Measurements from ENCODE around the gene PIEZO1.
"Not testable (repeated sequence)": the region's sequence is repeated elsewhere in the genome, so short reads cannot be mapped to it uniquely, and the experiment has no call there.

PIEZO1 gene

GRCh38 chr16:88824256-88825077 lies 39.4 kb upstream of the PIEZO1 start:
- no peak for TF ChIP-seq EZH2phosphoT487 (IDR thresholded peaks at IDR 0.05; ENCODE audit: borderline replicate concordance, low read length)
- no peak for TF ChIP-seq CTCF (IDR thresholded peaks at IDR 0.05; ENCODE audit: low read depth, low read length, poor library complexity, severe bottlenecking)
- no peaks in the 10 kb centered on the region for H3F3A ChIP-seq (ENCODE audit: control insufficient read depth, insufficient read depth)
- H3K36me3 ChIP-seq (ENCODE audit: control insufficient read depth, low read length), result no peaks in the 10 kb centered on the region
- H3K4me3 ChIP-seq (ENCODE audit: low read length), result no peak overlapping the region
- H3K79me2 ChIP-seq (ENCODE audit: control insufficient read depth, low read length), result no peaks in the 10 kb centered on the region
- no peaks in the 10 kb centered on the region for H3K4me1 ChIP-seq (ENCODE audit: control insufficient read depth, low read length)
- H3K9me2 ChIP-seq (replicated peaks; ENCODE audit: control insufficient read depth, low read length), result no peaks in the 10 kb centered on the region
- no peak overlapping the region for H3K4me2 ChIP-seq (ENCODE audit: low read length)
- H4K20me1 ChIP-seq (ENCODE audit: control insufficient read depth, insufficient read depth, low read depth, low read length), result no peaks in the 10 kb centered on the region
- H3K9me3 ChIP-seq (ENCODE audit: control insufficient read depth, insufficient read depth, low read length), result no peaks in the 10 kb centered on the region
- no peaks in the 10 kb centered on the region for H3K27me3 ChIP-seq (ENCODE audit: control insufficient read depth, low read length)
- H3K27ac ChIP-seq (ENCODE audit: low read depth, low read length), result no peak overlapping the region

GRCh38 chr16:88823646-88824045 lies 38.6 kb upstream of the PIEZO1 start:
- H3K36me3 ChIP-seq (ENCODE audit: control insufficient read depth, low read length); H3K4me1 ChIP-seq (ENCODE audit: control insufficient read depth, low read length); H3K4me2 ChIP-seq (ENCODE audit: low read length); H3F3A ChIP-seq (ENCODE audit: control insufficient read depth, insufficient read depth); H3K79me2 ChIP-seq (ENCODE audit: control insufficient read depth, low read length); H3K4me3 ChIP-seq (ENCODE audit: low read length); H3K9me3 ChIP-seq (ENCODE audit: control insufficient read depth, insufficient read depth, low read length); H3K9me2 ChIP-seq (replicated peaks; ENCODE audit: control insufficient read depth, low read length); H4K20me1 ChIP-seq (ENCODE audit: control insufficient read depth, insufficient read depth, low read depth, low read length); H3K27ac ChIP-seq (ENCODE audit: low read depth, low read length); H3K27me3 ChIP-seq (ENCODE audit: control insufficient read depth, low read length): not testable (repeated sequence)

GRCh38 chr16:88822281-88823040 lies 37.4 kb upstream of the PIEZO1 start:
- Histone ChIP-seq H3K4me3 (ENCODE audit: low read length) (no peak overlapping the region), H3K9me2 (replicated peaks; ENCODE audit: control insufficient read depth, low read length) (no peaks in the 10 kb centered on the region), H4K20me1 (ENCODE audit: control insufficient read depth, insufficient read depth, low read depth, low read length) (no peaks in the 10 kb centered on the region), H3K9me3 (ENCODE audit: control insufficient read depth, insufficient read depth, low read length) (no peaks in the 10 kb centered on the region), H3K4me1 (ENCODE audit: control insufficient read depth, low read length) (no peaks in the 10 kb centered on the region), H3K79me2 (ENCODE audit: control insufficient read depth, low read length) (no peaks in the 10 kb centered on the region), H3F3A (ENCODE audit: control insufficient read depth, insufficient read depth) (no peaks in the 10 kb centered on the region), H3K36me3 (ENCODE audit: control insufficient read depth, low read length) (no peaks in the 10 kb centered on the region), H3K4me2 (ENCODE audit: low read length) (no peak overlapping the region), H3K27me3 (ENCODE audit: control insufficient read depth, low read length) (no peaks in the 10 kb centered on the region), H3K27ac (ENCODE audit: low read depth, low read length) (no peak overlapping the region)
- TF ChIP-seq EZH2phosphoT487 (IDR thresholded peaks at IDR 0.05; ENCODE audit: borderline replicate concordance, low read length) (no peak), CTCF (IDR thresholded peaks at IDR 0.05; ENCODE audit: low read depth, low read length, poor library complexity, severe bottlenecking) (no peak)

All from DOHH2 (cell line).